SKM-1 (cell line): Measurements from ENCODE around the gene RAPGEF4.

Experiments used
- DNase-seq: peaks from one replicate; lab custom pipeline; 2025; ENCODE audit not compliant: unreplicated experiment; lab: John Stamatoyannopoulos, UW

RAPGEF4 gene

DNA sequence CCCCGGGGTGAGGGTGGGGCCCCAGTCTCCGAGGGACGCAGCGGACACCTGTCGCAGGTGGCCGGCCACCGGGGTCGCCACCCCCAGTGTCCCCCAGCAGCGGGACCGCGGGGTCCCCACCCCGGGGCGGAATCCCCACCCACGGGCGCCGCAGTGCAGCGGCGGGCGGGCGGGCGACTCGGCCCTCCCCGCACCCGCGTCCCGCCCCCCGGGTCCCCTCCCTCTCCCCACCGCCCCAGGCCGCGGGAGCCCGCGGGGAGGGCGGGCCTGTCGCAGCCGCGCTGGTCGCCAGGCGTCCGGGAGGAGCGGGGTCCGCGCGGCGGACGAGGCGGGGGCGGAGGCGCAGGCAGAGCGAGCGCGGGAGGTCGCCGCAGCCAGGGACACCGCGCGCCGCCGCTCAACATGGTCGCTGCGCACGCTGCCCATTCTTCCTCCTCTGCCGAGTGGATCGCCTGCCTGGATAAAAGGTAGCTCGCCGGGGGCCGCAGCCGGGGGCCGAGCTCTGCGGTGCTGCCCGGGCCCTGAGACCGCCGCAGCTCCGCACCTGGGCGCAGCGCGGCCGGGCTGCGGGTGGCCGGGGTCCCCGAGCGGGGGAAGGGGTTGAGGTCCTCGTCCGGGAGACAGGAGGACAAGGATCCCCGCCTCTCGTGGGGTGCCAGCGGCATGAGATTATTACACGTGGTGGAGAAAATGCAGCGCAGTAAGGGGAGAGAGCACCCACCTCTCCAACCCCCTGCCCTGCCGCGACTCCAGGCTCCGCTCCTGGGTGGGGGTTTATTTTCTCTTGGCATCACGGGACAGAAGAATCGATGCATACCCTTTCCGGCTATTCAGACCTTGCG, at the start of gene RAPGEF4:
TSS of gene RAPGEF4 (plus strand) at position 264 of the 842 bp plus-strand sequence. CDS start at position 403, 139 bp downstream.
- DNase-seq, result no peak

DNA sequence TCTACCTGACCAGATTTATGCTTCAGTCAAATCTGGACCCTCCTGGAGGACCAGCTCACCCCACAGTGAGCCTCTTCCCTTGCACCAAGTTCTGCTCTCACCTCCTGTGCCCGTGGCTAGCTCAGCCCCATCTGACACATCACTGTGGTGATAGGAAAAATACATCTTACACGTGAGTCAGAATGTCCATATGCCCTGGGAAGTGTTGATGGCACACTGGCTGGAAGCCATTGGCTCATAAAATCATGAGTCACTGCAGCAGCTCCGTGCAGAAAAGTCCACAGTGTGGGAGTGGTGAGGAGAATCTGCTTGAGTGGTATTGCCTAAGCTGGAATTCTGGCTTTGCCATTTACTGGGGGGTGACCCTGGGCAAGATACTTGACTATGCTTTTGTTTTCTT, 42.6 kb upstream of the RAPGEF4 start:
- DNase-seq, result no peak

DNA sequence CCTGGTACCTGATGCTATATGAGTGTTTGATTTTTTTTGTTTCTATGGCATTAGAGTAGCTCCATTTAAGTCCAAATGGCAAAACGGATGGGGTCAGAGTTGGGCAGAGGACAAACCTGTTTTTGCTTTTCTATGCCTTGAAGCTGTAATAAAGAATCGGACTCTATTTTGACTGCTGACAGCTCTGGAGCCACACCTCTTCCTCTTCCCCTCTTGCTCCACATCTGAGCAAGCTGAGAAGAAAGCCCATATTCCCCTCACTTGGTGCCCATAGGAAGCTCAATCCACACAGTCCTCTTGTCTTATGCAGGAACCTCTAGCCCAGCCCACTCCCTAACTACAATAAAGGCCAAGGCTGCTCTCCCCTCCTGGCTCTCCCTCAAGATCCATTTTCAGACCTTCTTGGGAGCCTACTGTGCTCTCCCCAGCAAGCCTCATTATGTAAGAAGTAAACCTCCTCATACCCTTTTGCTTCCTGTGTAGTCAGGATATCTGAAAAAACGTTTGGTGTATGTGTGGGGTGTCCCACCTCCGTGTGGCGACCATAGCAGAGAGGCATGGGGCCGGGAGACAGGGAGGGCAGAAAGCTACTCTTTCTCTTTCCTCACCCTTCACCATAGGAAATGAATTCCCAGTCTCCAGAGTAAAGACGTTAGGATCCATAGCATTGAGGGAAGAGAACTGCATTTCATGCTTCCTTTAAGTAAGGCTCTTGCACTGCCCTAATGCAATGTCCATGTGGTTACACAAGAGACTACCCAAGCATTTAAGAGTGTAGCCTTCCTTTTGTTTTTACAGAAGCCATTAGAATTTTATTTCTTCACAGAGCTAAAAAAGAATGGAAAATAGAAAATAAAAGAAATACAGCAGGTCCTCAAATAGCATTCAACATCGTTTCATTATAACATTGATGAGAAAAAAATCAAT, 41.9 kb upstream of the RAPGEF4 start:
- DNase-seq, result peak; percentile 66

DNA sequence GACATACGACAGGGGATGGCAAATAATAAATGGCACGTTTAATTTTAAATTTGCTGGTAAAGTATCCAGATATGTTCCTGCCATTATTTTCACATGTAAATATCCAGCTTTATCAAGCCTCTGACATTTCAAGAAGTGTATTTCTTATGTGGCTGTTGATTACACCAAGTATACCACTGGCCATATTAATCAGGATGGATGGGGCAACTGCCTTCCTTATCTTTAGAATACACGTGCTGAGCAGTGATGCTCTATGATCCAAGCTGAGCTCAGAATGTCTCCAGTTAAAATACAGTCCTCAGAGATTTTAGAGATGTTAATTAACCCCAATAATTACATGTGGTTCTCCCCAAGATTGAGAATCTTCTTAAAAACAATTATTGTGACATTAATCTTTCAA, 38.3 kb upstream of the RAPGEF4 start:
- DNase-seq, result no peak

DNA sequence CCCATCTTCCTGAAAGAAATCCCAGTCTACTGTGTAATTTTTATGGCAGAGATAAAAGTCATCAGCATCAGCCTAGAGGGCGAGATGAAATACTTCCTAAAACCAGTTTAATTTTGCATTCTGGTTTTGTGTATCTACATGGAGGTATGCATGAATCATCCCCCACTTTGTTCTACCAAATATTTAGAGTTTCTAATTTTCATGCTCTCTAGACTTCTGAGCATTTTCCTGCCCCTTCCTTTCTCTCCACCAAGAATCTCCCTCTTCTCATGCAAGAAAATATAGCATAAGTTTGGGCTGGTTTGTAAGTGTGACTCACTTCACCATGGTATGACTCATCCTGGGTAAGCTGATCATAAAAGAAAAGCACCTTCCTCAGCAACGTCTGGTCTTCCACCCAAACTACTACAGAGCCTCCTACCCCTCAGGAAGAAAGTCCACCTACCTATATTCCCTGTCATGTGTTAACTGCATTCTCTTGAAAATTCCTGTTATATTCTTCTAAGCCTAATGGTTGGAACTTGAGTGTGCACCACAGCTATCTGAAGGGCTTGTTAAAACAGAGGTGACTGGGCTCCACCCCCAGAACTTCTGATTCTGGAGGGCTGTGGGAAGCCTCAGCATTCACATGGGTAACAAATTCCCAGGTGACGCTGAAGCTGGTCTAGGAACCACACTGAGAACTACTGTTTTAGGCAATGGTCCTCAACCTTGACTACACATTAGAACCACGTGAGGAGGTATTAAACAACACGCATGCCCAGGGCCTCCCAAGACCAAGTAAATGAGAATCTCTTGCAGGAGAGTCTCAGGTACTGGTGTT, 37.4 kb upstream of the RAPGEF4 start:
- no peak for DNase-seq

DNA sequence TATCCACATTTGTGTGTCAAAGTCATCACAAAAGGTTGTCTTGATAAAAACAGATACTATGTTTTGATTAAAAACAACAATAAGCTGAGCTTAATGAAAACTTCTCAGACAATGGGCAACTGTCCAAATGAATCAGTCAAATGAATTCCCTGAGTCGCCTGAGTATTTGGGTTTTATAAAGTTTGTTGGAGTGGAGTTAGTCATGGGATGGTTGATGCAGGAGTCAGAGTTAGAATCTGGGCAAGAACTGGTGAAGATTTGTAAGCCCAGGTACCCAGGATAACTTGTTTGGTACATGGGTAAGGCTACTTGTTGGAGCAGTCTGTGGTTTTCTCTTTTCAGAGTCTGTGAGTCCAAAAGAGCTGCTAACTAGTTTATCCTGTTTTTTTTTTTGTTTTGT, 34.4 kb upstream of the RAPGEF4 start:
- DNase-seq, result no peak

DNA sequence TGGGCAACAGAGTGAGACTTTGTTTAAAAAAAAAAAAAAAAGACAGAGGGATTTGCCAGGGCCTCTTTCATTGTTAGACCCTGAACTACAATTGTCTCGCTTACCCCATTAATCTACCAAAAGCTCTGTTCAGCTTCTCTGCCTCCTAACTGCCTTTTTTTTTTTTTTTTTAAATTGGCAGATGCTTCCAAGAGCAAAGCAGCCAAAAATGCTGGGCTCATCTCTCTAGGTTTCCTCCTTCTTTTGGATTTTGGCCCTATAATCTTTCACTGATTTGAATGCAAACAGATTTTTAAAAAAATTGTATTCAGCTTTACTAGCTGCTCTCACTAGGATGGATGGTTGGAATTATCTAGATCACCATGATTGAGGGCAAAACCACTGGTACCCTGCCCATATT, 33.2 kb upstream of the RAPGEF4 start:
- DNase-seq, result no peak

DNA sequence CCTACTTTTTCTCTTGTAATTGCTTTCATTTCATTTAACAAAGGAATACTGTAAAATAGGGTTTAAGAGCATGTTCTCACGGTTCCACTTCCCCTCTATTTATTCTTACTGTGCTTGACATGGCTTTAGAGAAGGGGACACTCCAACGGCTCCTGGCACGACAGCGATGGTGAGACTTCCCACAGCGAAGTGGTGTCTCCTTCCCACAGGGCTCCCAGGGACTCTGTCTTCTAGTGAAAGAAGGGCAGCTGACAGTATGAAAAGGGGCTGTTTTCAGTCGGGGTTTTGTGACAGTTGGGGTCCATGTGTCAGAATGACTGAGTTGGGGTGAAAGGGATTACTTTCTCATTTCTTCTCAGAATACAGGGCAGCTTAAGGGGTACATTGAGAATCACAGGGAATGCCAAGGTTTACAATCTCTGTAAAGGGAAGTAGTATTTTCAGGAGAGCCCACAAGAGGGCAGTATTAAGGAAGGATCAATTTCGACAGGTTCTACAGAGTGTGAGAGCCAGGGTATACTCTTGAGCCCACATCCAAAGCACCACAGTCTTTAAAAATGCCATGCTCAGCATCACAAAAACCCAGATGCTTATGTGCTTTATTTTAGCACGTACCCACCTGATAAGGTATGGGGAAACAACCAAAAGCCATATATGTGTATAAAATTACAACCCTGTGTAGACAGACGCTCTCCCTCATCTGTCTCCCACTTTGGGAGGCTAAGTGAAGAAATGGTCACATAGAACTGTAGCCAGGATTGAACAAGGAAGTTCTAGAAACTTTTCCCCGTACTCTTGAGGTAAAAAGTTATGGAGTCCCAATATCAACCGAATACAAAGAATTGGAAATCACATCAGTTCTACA, 31.3 kb upstream of the RAPGEF4 start:
- DNase-seq, result peak; percentile 25

DNA sequence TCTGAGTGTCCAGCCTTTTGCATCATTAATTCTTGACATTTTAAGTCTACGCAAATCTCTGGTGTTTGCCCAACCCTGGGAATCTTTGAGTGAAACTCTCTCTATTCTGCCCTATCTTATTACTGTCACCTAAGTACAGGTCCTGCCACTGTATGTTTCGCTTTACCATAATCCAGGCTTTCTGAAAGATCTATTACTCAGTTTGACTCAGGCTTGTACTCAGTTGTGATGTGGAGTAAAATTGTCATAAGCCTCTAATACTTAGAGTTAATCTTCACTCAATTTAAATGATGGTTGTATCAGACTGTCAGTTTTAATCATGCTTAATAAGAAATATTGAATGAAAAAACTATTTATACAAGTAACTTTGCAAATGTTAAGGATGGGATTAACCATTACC, 30.3 kb upstream of the RAPGEF4 start:
- no peak for DNase-seq

DNA sequence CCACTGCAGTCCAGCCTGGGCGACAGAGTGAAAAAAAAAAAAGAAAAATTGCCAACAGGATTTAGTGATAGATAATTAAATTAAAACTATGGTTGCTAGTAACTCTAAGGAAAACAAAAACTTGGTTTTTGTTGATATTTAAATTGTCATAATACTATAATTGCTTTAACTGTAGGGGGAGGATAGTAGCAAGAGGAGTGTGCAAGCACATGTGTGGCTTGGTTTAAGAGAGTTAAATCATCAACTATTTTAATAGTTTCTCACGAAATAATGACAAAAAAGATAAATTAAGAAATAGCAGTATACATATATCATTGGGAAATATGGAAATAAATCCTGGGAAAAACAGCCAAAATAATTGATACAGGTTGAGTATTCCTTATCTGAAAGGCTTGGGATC, 27.4 kb upstream of the RAPGEF4 start:
- no peak for DNase-seq

DNA sequence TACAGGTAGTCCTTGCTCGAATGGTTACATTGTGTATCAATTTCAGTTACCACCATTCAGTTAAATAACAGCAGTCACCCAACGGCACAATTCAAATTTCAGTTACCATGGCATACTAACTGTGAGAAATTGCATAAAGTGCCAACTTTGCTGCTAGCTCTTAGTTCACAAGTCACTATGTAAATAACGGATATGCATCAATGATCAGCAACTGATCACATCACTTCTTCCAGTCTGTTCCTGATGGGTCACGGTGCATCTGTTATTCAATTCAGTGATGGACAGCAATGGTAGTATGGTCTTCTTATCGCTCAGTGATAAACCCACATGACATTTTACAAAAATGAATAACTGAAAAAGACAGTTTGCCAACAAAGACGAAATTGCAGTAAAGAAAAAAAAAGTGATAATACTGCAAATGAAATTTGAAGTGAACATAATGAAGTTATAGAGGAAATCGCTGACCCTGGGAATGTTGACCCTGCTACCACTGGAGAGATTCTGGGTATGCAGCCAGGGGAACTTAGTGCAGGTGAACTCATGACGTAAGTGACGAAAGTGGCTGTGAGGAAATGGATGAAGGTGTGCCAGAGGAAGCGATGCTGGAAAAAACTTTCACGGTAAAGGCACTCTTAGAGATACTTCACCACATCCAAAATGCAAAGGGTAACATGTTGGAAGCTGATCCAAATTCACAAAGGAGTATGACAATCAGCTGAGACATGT, 25.9 kb upstream of the RAPGEF4 start:
- no peak for DNase-seq

DNA sequence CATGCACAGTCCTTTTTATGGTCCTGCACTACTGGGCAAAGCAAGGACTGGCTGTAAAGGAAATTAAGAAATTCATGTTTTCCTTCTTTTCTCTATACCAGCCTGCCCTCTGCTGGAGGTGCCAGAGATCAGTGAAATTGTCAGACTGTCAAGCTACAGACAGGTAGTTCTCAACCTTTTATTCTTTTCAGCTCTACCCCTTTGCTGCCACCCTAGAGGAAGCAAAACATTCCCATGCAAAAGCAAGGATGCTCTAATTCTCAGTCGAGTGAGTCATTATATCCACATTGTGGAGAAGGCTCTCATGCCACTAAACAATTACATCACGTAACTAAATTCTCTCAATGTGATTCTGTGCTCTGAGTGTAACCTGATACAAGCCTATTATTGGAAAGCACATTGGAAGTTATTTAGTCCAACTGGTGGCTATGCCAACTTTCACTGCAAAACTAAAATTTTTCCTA, 25.0 kb upstream of the RAPGEF4 start:
- peak; percentile 27 for DNase-seq

DNA sequence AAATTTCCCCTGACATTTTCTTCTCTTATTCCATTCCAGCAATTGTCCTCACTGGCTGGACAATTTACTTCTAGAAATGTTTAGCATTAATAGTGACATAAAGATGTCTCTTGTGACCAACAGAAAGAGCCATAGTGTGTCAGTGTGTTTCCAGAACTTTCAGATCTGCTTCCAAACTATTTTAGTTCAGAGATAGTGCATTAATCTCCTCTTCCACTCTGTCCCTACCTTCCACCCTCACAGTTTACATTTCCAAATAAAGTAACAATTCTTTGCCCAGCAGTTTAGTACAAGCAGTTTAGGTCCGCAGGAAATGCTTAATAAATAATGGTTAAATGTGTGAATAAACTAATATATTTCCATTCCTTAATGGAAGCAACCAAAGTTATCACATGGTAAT, 24.5 kb upstream of the RAPGEF4 start:
- no peak for DNase-seq

DNA sequence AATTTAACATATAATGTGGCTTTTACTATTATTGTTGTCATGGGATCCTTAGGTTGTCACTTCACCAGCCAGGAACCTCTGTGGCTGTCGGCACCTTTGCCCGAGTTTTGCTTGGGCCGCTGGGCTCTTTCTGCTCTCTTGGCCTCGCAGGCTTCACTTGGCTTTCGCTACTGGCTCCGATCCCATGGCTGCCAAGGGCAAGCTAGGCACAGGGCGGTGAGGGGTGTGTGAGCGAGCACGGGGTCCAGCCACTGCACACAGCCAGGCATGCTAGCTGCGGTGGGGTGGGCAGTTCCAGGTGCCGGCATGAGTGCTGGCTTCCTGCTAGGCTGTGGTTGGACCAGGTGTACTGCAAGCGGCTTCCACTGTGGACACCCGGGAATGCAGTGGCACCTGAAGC, 23.4 kb upstream of the RAPGEF4 start:
- no peak for DNase-seq

DNA sequence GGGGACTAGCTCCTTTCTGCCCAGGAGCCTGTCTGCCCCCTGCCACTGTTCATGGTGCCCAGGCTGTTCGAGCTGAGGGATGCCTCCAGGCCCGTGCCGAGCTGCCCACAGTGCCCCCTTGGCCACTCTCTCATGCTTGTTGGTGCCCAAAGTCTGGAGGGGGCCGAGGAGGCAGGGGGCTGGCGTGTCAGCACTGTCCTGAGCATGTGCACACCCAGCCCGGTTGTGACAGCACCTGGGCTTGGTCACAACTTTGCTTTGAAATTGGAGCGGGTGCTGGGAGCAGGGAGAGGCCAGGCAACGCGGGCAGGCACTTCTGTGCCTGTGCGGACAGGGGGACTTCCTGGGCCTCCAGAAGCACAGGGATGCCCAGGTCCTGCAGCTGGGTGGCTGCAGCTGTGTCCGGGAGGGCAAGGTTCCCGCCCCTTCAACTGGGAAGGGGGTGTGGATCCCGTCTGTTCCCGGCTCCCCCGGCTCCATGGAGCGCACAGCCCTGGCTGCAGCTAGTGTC, 22.2 kb upstream of the RAPGEF4 start:
- no peak for DNase-seq

DNA sequence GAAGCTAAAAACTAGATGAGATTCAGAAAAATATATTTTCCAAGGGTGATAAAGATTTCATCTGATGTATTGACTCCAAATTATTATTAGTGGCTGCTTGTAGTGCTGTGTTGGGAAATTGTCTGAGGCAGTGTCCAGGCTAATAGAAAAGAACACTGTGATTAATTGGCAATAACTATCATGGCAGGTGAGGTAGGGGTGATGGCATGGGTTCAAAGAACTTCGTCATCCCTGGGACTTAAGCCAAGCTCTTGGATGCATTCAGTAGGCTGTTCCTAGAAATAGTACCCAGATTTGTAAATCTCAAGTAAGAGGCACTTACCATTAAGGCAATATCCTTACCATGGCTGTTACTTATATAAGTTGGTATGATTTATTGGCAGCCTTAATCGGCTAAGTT, 13.2 kb upstream of the RAPGEF4 start:
- no peak for DNase-seq

DNA sequence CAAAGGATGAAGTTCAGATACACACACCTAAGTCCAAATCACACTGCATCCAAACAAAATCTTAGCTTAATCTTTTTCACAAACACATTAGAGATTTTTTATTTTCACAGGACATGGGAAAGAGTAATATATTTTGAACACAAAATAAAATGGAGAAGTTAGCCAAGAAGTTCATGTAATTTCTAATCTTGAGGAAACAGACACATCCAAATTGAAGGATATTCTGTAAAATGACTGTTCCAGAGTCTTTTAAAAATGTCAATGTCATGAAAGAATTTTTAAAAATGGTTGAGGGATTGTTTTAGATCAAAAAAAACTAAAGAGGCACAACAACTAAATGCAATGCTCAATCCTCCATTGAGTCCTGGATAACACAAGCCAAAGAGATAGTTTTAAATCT, 12.4 kb upstream of the RAPGEF4 start:
- DNase-seq, result no peak

DNA sequence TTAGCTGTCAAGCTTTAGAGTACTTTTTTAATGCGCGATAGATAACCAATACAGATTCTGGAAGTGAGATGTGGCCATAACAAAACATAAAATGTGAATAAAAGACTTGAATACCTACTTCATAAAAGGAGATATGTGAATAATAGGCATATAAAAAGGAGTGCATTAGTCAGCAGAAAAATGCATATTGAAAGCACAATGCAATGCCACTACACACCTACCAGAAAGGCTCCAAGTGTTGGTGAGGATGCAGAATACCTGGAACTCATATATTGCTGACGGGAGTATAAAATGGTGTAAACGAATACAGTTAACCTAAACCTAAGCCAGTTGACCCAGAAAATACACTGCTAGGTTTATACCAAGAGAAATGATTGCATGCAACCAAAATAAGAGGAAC, 10.9 kb upstream of the RAPGEF4 start:
- no peak for DNase-seq

DNA sequence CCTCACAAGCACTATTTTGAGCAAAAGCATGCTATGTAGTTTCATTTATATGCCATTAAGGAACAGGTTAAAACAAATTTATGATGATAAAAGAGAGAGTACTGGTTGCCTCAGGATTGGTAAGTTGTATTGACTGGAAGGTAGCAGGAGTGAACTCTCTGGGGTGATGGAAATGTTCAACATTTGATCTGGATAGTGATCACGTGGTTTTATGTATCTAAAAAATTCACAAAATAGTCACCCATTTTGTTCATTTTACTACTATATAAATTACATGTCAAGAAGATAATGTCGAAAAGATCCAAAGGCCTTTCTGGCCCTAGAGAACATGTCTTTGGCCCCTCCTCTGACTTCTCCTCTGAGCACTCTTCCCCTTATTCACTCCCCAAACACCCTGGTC, 10.4 kb upstream of the RAPGEF4 start:
- DNase-seq, result no peak
